ENCODE measurements around the gene POLR3H.

Gene POLR3H

GRCh38 chr22:41528132-41528766 lies 16.0 kb downstream of the POLR3H start:
- TF ChIP-seq CTCF (IDR thresholded peaks at IDR 0.05): no peak
- no peak overlapping the region for H3K27ac ChIP-seq
- peaks cover 89% of the 10 kb centered on the region for H3K36me3 ChIP-seq
- no peaks in the 10 kb centered on the region for H3K9me3 ChIP-seq
- H3K27me3 ChIP-seq: no peaks in the 10 kb centered on the region
- H3K4me3 ChIP-seq (ENCODE audit: low read depth in 1 of 2, low read length in 1 of 2): no peak overlapping the region
- peaks cover 0 to 3% of the 10 kb centered on the region in 2 experiments for H3K4me1 ChIP-seq (ENCODE audit: control insufficient read depth in 1 of 2, insufficient read depth in 1 of 2, low read depth in 1 of 2, low read length in 1 of 2)

GRCh38 chr22:41526830-41527799 lies 17.2 kb downstream of the POLR3H start:
- no peaks in the 10 kb centered on the region for H3K9me3 ChIP-seq
- TF ChIP-seq CTCF (IDR thresholded peaks at IDR 0.05): peak; percentile 79
- H3K27me3 ChIP-seq: no peaks in the 10 kb centered on the region
- peaks cover 97% of the 10 kb centered on the region for H3K36me3 ChIP-seq
- peaks cover 0 to 3% of the 10 kb centered on the region in 2 experiments for H3K4me1 ChIP-seq (ENCODE audit: control insufficient read depth in 1 of 2, insufficient read depth in 1 of 2, low read depth in 1 of 2, low read length in 1 of 2)
- H3K27ac ChIP-seq: no peak overlapping the region
- H3K4me3 ChIP-seq (ENCODE audit: low read depth in 1 of 2, low read length in 1 of 2): no peak overlapping the region

- H3K9me3 ChIP-seq: no peaks in the 10 kb centered on the region
- H3K36me3 ChIP-seq: peaks cover 93% of the 10 kb centered on the region
- H3K27ac ChIP-seq: no peak overlapping the region
- no peak overlapping the region for H3K4me3 ChIP-seq (ENCODE audit: low read depth in 1 of 2, low read length in 1 of 2)
- no peak for TF ChIP-seq CTCF (IDR thresholded peaks at IDR 0.05)
- H3K27me3 ChIP-seq: no peaks in the 10 kb centered on the region
- H3K4me1 ChIP-seq (ENCODE audit: control insufficient read depth in 1 of 2, insufficient read depth in 1 of 2, low read depth in 1 of 2, low read length in 1 of 2): peaks cover 0 to 3% of the 10 kb centered on the region in 2 experiments
These were observed 17.9 kb downstream of the POLR3H start for GRCh38 chr22:41526226-41526829.

GRCh38 chr22:41525450-41526225 lies 18.6 kb downstream of the POLR3H start:
- H3K36me3 ChIP-seq: peaks cover 86% of the 10 kb centered on the region
- H3K27ac ChIP-seq: no peak overlapping the region
- no peaks in the 10 kb centered on the region for H3K9me3 ChIP-seq
- no peaks in the 10 kb centered on the region for H3K27me3 ChIP-seq
- peaks cover 0 to 3% of the 10 kb centered on the region in 2 experiments for H3K4me1 ChIP-seq (ENCODE audit: control insufficient read depth in 1 of 2, insufficient read depth in 1 of 2, low read depth in 1 of 2, low read length in 1 of 2)
- no peak overlapping the region for H3K4me3 ChIP-seq (ENCODE audit: low read depth in 1 of 2, low read length in 1 of 2)
- no peak for TF ChIP-seq CTCF (IDR thresholded peaks at IDR 0.05)

- H3K4me1 ChIP-seq (ENCODE audit: control insufficient read depth in 1 of 2, insufficient read depth in 1 of 2, low read depth in 1 of 2, low read length in 1 of 2): peaks cover 0 to 3% of the 10 kb centered on the region in 2 experiments
- TF ChIP-seq CTCF (IDR thresholded peaks at IDR 0.05): no peak
- no peak overlapping the region for H3K4me3 ChIP-seq (ENCODE audit: low read depth in 1 of 2, low read length in 1 of 2)
- no peak overlapping the region for H3K27ac ChIP-seq
- H3K27me3 ChIP-seq: no peaks in the 10 kb centered on the region
- no peaks in the 10 kb centered on the region for H3K9me3 ChIP-seq
- H3K36me3 ChIP-seq: peaks cover 84% of the 10 kb centered on the region
These were observed 19.3 kb downstream of the POLR3H start for GRCh38 chr22:41524809-41525449.
